ENCODE results near the gene MYRIP. TPM values are rescaled to one million over a fixed set of nuclear protein-coding genes. Genes with fewer than 3 reads are reported as not detected.
"Not testable (repeated sequence)": the region's sequence is repeated elsewhere in the genome, so short reads cannot be mapped to it uniquely, and the experiment has no call there.

MYRIP gene
- polyA plus RNA-seq, 1 donor, result 0.83 TPM

- DNase-seq, result no peak
These were observed 234.0 kb downstream of the MYRIP start for GRCh38 chr3:40043444-40043755.

- DNase-seq, result no peak
These were observed 235.1 kb downstream of the MYRIP start for GRCh38 chr3:40044487-40044886.

GRCh38 chr3:40045051-40045450 lies 235.6 kb downstream of the MYRIP start:
- peak; percentile 20 for DNase-seq

GRCh38 chr3:40046149-40046548 lies 236.7 kb downstream of the MYRIP start:
- no peak for DNase-seq

- no peak for DNase-seq
These were observed 238.0 kb downstream of the MYRIP start for GRCh38 chr3:40047406-40047805.

- DNase-seq, result no peak
These were observed 244.3 kb downstream of the MYRIP start for GRCh38 chr3:40053663-40054062.

- DNase-seq, result no peak
These were observed 245.3 kb downstream of the MYRIP start for GRCh38 chr3:40054568-40055222.

- DNase-seq, result no peak
These were observed 246.0 kb downstream of the MYRIP start for GRCh38 chr3:40055361-40055760.

- DNase-seq, result no peak
These were observed 246.5 kb downstream of the MYRIP start for GRCh38 chr3:40055956-40056355.

- DNase-seq, result no peak
These were observed 247.7 kb downstream of the MYRIP start for GRCh38 chr3:40057077-40057476.

GRCh38 chr3:40057786-40058185 lies 248.4 kb downstream of the MYRIP start:
- no peak for DNase-seq

GRCh38 chr3:40068636-40069035 lies 259.2 kb downstream of the MYRIP start:
- peak; percentile 42 for DNase-seq

- DNase-seq, result no peak
These were observed 261.4 kb downstream of the MYRIP start for GRCh38 chr3:40070816-40071215.

GRCh38 chr3:40071683-40072238 lies 262.4 kb downstream of the MYRIP start:
- no peak for DNase-seq

- DNase-seq, result no peak
These were observed 264.1 kb downstream of the MYRIP start for GRCh38 chr3:40073310-40074007.

- not testable (repeated sequence) for DNase-seq
These were observed 267.7 kb downstream of the MYRIP start for GRCh38 chr3:40077139-40077538.

- DNase-seq, result not testable (repeated sequence)
These were observed 268.6 kb downstream of the MYRIP start for GRCh38 chr3:40077828-40078492.

GRCh38 chr3:40078590-40078989 lies 269.2 kb downstream of the MYRIP start:
- DNase-seq, result no peak

GRCh38 chr3:40079203-40079846 lies 269.9 kb downstream of the MYRIP start:
- peak; percentile 47 for DNase-seq

- DNase-seq, result no peak
These were observed 270.4 kb downstream of the MYRIP start for GRCh38 chr3:40079847-40080240.

- DNase-seq, result no peak
These were observed 273.7 kb downstream of the MYRIP start for GRCh38 chr3:40083066-40083465.

- DNase-seq, result not testable (repeated sequence)
These were observed 275.0 kb downstream of the MYRIP start for GRCh38 chr3:40084424-40084823.
